Mononuclear cell (primary cell): ENCODE data around the gene SOSTDC1. TPM values are rescaled to one million over a fixed set of nuclear protein-coding genes. Genes with fewer than 3 reads are reported as not detected.
"Not testable (repeated sequence)": the region's sequence is repeated elsewhere in the genome, so short reads cannot be mapped to it uniquely, and the experiment has no call there.

ENCODE experiments used
- H3K27me3 ChIP-seq: 2 replicates; pipeline ENCODE4 v1.6.0; 2011; ENCODE audit warnings: low read length, control low read depth; ENCODE audit not compliant: insufficient read depth
- H3K4me1 ChIP-seq: 2 replicates; pipeline ENCODE4 v1.5.1; 2011; ENCODE audit warnings: mild to moderate bottlenecking, low read length, control low read depth; ENCODE audit not compliant: insufficient read depth
- H3K4me3 ChIP-seq: 2 replicates; pipeline ENCODE4 v1.5.1; 2011; ENCODE audit warnings: mild to moderate bottlenecking, low read length, moderate library complexity
- H3K9me3 ChIP-seq: 2 replicates; pipeline ENCODE4 v1.5.1; 2011; ENCODE audit warnings: low read depth, mild to moderate bottlenecking, control low read depth, low read length
- total RNA-seq: library from RNA; depleted of rRNA; stranded (reverse); fragments of >200 nt; gene quantifications from one replicate; pipeline ENCODE4 v1.2.3, GENCODE V29; 2012

The SOSTDC1 gene
- total RNA-seq, 1 donor: not detected

- Histone ChIP-seq H3K4me3 (no peak overlapping the region), H3K9me3 (no peaks in the 10 kb centered on the region), H3K27me3 (no peaks in the 10 kb centered on the region), H3K4me1 (no peaks in the 10 kb centered on the region)
Measured at GRCh38 chr7:16484453-16485158, 19.1 kb upstream of the SOSTDC1 start.

DNA sequence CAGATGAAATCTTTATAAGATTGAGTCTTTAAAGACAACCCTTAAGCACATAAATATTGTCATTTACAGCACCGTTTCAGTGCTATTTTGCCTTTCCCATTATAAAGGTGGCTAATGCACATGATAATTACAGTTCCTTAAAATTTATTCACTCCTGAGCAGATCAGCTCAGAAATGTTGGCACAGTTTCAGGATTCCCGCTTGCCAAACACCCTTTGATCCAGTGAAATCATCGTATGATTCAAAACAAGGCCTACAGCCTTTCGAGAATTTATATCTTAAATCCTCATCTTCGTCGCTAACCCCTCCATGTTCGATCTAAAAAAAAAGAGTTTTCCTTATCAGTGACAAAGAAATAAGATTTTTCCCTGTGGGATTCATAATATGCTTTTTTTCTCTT, 14.1 kb upstream of the SOSTDC1 start:
- H3K4me3 ChIP-seq: no peak overlapping the region
- no peaks in the 10 kb centered on the region for H3K27me3 ChIP-seq
- no peaks in the 10 kb centered on the region for H3K9me3 ChIP-seq
- no peaks in the 10 kb centered on the region for H3K4me1 ChIP-seq

DNA sequence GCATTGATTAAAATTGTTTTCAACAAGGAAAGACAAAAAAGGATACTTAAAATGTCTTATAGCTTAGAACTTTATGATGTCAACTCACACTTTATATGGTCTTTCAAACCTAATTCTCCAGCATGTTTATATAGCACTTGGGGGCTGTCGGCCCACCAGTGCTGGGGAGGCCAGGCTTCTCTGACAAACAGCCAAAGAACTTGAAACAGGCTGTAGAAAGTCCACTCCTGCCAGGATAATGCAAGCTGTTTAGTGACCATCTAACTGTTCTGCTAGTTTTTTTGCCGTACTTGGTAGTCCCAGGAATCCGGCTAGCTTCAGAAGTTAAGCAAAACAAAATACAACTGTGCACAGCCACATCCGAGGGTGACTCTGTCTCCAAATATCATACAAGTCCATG, 13.6 kb upstream of the SOSTDC1 start:
- no peak overlapping the region for H3K4me3 ChIP-seq
- no peaks in the 10 kb centered on the region for H3K4me1 ChIP-seq
- H3K27me3 ChIP-seq: no peaks in the 10 kb centered on the region
- H3K9me3 ChIP-seq: no peaks in the 10 kb centered on the region

- Histone ChIP-seq H3K9me3 (no peaks in the 10 kb centered on the region), H3K4me1 (no peaks in the 10 kb centered on the region), H3K4me3 (no peak overlapping the region), H3K27me3 (no peaks in the 10 kb centered on the region)
Measured at GRCh38 chr7:16471933-16472332, 6.4 kb upstream of the SOSTDC1 start.

GRCh38 chr7:16463949-16464715, 1.4 kb downstream of the SOSTDC1 start:
- Histone ChIP-seq H3K4me3 (no peak overlapping the region), H3K9me3 (no peaks in the 10 kb centered on the region), H3K4me1 (no peaks in the 10 kb centered on the region), H3K27me3 (no peaks in the 10 kb centered on the region)

- Histone ChIP-seq H3K4me1 (no peaks in the 10 kb centered on the region), H3K27me3 (no peaks in the 10 kb centered on the region), H3K4me3 (no peak overlapping the region), H3K9me3 (no peaks in the 10 kb centered on the region)
Measured at GRCh38 chr7:16463520-16463919, 2.0 kb downstream of the SOSTDC1 start.

DNA sequence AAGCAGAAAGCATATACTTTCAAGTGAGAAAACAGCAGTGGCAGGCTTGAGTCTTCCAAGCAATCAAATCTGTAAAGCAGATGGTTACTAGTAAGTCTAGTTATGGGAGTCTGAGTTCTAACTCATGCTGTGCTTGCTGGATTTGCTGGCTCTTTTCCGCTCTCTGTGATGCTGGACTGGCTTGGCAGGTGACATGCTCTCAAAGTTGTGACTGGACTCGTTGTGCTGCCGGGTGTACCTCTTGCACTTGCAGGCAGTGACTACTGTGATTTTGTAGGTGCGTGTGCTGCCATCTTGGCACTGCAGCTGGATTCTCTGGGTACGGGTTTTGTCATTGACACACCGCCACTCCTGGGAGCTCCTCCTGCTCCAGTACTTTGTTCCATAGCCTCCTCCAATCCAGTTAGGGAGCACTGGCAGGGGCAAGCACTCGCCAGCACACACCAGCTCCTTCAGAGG, 3.1 kb downstream of the SOSTDC1 start:
- Histone ChIP-seq H3K9me3 (no peaks in the 10 kb centered on the region), H3K4me3 (no peak overlapping the region), H3K27me3 (no peaks in the 10 kb centered on the region), H3K4me1 (no peaks in the 10 kb centered on the region)

GRCh38 chr7:16460789-16461493, 4.6 kb downstream of the SOSTDC1 start:
- H3K9me3 ChIP-seq: no peaks in the 10 kb centered on the region
- H3K4me3 ChIP-seq: no peak overlapping the region
- no peaks in the 10 kb centered on the region for H3K27me3 ChIP-seq
- no peaks in the 10 kb centered on the region for H3K4me1 ChIP-seq

- not testable (repeated sequence) for H3K4me3 ChIP-seq, H3K9me3 ChIP-seq, H3K27me3 ChIP-seq, H3K4me1 ChIP-seq
Measured at GRCh38 chr7:16456303-16456702, 9.2 kb downstream of the SOSTDC1 start.

DNA sequence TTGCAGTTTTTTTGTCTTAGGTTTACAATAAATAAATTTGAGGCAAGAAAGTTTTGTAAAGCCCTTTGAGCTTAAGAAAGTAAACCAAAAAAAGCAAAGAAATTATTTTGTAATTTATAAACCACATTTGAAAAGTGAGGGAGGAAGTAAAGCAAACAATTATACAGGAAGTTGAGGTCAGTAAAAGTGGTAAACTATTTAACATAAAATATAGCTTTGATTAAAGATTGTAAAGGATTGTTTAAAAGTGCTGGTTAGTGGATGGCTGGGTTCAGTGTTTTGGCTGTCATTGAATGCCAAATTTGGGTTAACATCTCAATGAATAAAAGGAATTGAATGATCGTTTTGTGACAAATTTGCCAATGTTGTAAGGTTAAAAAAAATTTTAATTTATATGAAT, 9.9 kb downstream of the SOSTDC1 start:
- no peak overlapping the region for H3K4me3 ChIP-seq
- no peaks in the 10 kb centered on the region for H3K27me3 ChIP-seq
- H3K4me1 ChIP-seq: no peaks in the 10 kb centered on the region
- no peaks in the 10 kb centered on the region for H3K9me3 ChIP-seq

- H3K4me3 ChIP-seq: no peak overlapping the region
- H3K27me3 ChIP-seq: no peaks in the 10 kb centered on the region
- H3K9me3 ChIP-seq: no peaks in the 10 kb centered on the region
- H3K4me1 ChIP-seq: no peaks in the 10 kb centered on the region
Measured at GRCh38 chr7:16450366-16450765, 15.2 kb downstream of the SOSTDC1 start.

DNA sequence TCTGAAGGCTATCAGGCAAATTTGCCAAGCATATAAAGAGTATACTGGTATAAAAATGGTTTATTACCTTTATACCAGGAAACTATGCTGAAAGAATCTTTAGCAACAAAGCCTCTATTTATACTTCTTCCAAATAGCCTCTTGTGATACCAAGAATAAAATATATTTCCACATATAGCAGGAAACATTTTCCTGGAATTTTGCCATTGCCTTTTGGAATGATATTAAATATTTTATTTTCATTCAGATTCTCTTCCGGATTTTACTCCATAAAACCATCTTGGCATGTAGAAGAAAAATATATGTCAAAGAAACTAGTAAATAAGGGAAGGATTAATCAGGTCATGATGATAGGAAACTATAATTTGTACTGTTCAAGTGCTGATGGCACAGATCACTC, 17.7 kb downstream of the SOSTDC1 start:
- H3K27me3 ChIP-seq: no peaks in the 10 kb centered on the region
- no peaks in the 10 kb centered on the region for H3K4me1 ChIP-seq
- no peak overlapping the region for H3K4me3 ChIP-seq
- H3K9me3 ChIP-seq: no peaks in the 10 kb centered on the region

GRCh38 chr7:16446508-16446907, 19.0 kb downstream of the SOSTDC1 start:
- H3K4me1 ChIP-seq: no peaks in the 10 kb centered on the region
- no peaks in the 10 kb centered on the region for H3K27me3 ChIP-seq
- no peak overlapping the region for H3K4me3 ChIP-seq
- no peaks in the 10 kb centered on the region for H3K9me3 ChIP-seq

GRCh38 chr7:16443871-16444270, 21.7 kb downstream of the SOSTDC1 start:
- not testable (repeated sequence) for H3K27me3 ChIP-seq, H3K4me1 ChIP-seq, H3K4me3 ChIP-seq

GRCh38 chr7:16438988-16439387, 26.6 kb downstream of the SOSTDC1 start:
- H3K4me1 ChIP-seq: no peaks in the 10 kb centered on the region
- H3K27me3 ChIP-seq: no peaks in the 10 kb centered on the region
- no peaks in the 10 kb centered on the region for H3K9me3 ChIP-seq
- H3K4me3 ChIP-seq: no peak overlapping the region

More at GRCh38 chr7:16443871-16444270, 21.7 kb downstream of the SOSTDC1 start:
- not testable (repeated sequence) for H3K9me3 ChIP-seq
